ENCODE measurements around the gene DDX39B.

Gene DDX39B

GRCh38 chr6:31548544-31548873 is 6.7 kb upstream of the DDX39B start:
- in situ Hi-C loops (cut with MboI; ENCODE audit: low sequenced_read_pairs) = no loop called here

- in situ Hi-C loops (cut with MboI; ENCODE audit: low sequenced_read_pairs) = no loop called here
Observed at GRCh38 chr6:31547727-31548543, 6.1 kb upstream of the DDX39B start.

- in situ Hi-C loops (cut with MboI; ENCODE audit: low sequenced_read_pairs) = no loop called here
Observed at GRCh38 chr6:31546958-31547726, 5.3 kb upstream of the DDX39B start, which contains the start of gene NFKBIL1. Gene NFKBIL1, plus strand, starts transcription at chr6:31547608. Its CDS starts 87 bp downstream, at chr6:31547695.

- in situ Hi-C loops (cut with MboI; ENCODE audit: low sequenced_read_pairs) = no loop called here
Observed at GRCh38 chr6:31546339-31546957, 4.6 kb upstream of the DDX39B start, which contains the start of gene ATP6V1G2. Gene ATP6V1G2, minus strand, starts transcription at chr6:31546608. Its CDS starts 49 bp downstream, at chr6:31546559.

- in situ Hi-C loops (cut with MboI; ENCODE audit: low sequenced_read_pairs) = no loop called here
Observed at GRCh38 chr6:31545291-31545690, 3.5 kb upstream of the DDX39B start.

- in situ Hi-C loops (cut with MboI; ENCODE audit: low sequenced_read_pairs) = no loop called here
Observed at GRCh38 chr6:31544676-31545075, 2.9 kb upstream of the DDX39B start.

- in situ Hi-C loops (cut with MboI; ENCODE audit: low sequenced_read_pairs) = no loop called here
Observed at GRCh38 chr6:31543639-31544038, 1.8 kb upstream of the DDX39B start.

- in situ Hi-C loops (cut with MboI; ENCODE audit: low sequenced_read_pairs) = no loop called here
Observed at GRCh38 chr6:31541059-31541657, 645 bp downstream of the DDX39B start.

GRCh38 chr6:31540640-31541039 is 1.2 kb downstream of the DDX39B start:
- in situ Hi-C loops (cut with MboI; ENCODE audit: low sequenced_read_pairs) = no loop called here

- in situ Hi-C loops (cut with MboI; ENCODE audit: low sequenced_read_pairs) = no loop called here
Observed at GRCh38 chr6:31538805-31539400, 2.9 kb downstream of the DDX39B start.

GRCh38 chr6:31535538-31536324 is 6.1 kb downstream of the DDX39B start:
- in situ Hi-C loops (cut with MboI; ENCODE audit: low sequenced_read_pairs) = no loop called here

GRCh38 chr6:31534521-31535040 is 7.2 kb downstream of the DDX39B start:
- in situ Hi-C loops (cut with MboI; ENCODE audit: low sequenced_read_pairs) = no loop called here

GRCh38 chr6:31534011-31534410 is 7.8 kb downstream of the DDX39B start:
- in situ Hi-C loops (cut with MboI; ENCODE audit: low sequenced_read_pairs) = no loop called here

- in situ Hi-C loops (cut with MboI; ENCODE audit: low sequenced_read_pairs) = no loop called here
Observed at GRCh38 chr6:31533455-31533841, 8.4 kb downstream of the DDX39B start.

- in situ Hi-C loops (cut with MboI; ENCODE audit: low sequenced_read_pairs) = no loop called here
Observed at GRCh38 chr6:31532644-31533454, 9.0 kb downstream of the DDX39B start.

- in situ Hi-C loops (cut with MboI; ENCODE audit: low sequenced_read_pairs) = no loop called here
Observed at GRCh38 chr6:31531771-31532643, 9.8 kb downstream of the DDX39B start.

GRCh38 chr6:31531162-31531561 is 10.6 kb downstream of the DDX39B start:
- in situ Hi-C loops (cut with MboI; ENCODE audit: low sequenced_read_pairs) = no loop called here

- in situ Hi-C loops (cut with MboI; ENCODE audit: low sequenced_read_pairs) = no loop called here
Observed at GRCh38 chr6:31530659-31531058, 11.1 kb downstream of the DDX39B start.

Data from hTERT RPE-1 (cell line).